Breast epithelium (tissue), 3 donors: ENCODE results near the gene NBR1.

Source experiments
- CTCF ChIP-seq, 3 donors: fragments of 450-650 bp; IDR thresholded peaks; one replicate each; pipeline ENCODE4 v1.5.1; 2016 to 2017; ENCODE audit warnings: antibody characterized with exemption in 3 of 3, mild to moderate bottlenecking in 3 of 3, moderate library complexity in 3 of 3
- POLR2A ChIP-seq: fragments of 450-650 bp; IDR thresholded peaks from one replicate; pipeline ENCODE4 v1.6.1; 2016; ENCODE audit warnings: antibody characterized with exemption, mild to moderate bottlenecking, moderate library complexity
- POLR2AphosphoS5 ChIP-seq, 3 donors: sonication (generic); formaldehyde crosslinking; IDR thresholded peaks; one replicate each; pipeline ENCODE4 v1.6.1; 2017; ENCODE audit warnings: antibody characterized with exemption in 3 of 3

DNA sequence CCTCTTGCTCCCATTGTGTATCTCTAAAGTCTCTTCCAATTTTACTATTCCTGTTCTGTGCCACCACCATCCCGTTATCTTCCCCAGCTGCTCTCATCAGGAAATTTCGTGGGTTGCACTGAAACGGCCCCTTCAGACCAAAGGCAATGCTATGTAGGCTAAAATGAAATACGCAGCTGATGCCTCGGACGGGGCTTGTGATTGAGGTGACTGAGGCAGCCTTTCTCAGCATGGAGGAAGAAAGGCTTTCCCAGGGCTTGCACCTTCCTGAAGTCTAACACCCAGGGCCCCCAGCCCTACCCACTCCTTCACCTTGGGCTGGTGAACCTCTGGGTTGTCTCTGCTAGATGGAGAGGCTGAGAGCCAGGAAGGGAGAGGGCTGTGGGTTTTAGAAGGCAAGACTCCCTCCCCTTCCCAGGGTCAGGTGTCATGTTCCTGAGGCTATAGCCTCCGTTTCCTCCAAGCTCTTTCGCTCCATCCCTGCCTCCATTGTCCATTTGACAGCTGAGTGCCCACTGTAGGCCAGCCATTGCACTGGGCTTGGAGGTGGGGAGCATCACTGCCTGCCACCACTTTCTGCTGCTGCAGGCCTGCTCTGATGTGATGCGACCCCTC is 49.6 kb downstream of the NBR1 start:
- no peak for TF ChIP-seq CTCF (IDR thresholded peaks at IDR 0.05)
- no peak for TF ChIP-seq POLR2A
- TF ChIP-seq POLR2AphosphoS5 (IDR thresholded peaks at IDR 0.05), result no peak
